GM23248 (cell line): Measurements from ENCODE around the gene SFT2D3. TPM values are rescaled to one million over a fixed set of nuclear protein-coding genes. Genes with fewer than 3 reads are reported as not detected.

Experiments used
- DNase-seq: peaks from one replicate; pipeline ENCODE4 v3.0.0-alpha.2; 2015
- H2AFZ ChIP-seq: fragments of 200-600 bp; sonication (generic); 2 replicates; pipeline ENCODE4 v1.6.1; 2016; ENCODE audit warnings: antibody characterized with exemption
- H3F3A ChIP-seq: fragments of 200-600 bp; sonication (generic); 2 replicates; pipeline ENCODE4 v1.6.1; 2016; ENCODE audit warnings: mild to moderate bottlenecking, antibody characterized with exemption, mixed run types; ENCODE audit not compliant: insufficient read depth
- H3K27ac ChIP-seq: fragments of 200-600 bp; sonication (generic); 2 replicates; pipeline ENCODE4 v1.5.1; 2016; ENCODE audit warnings: mild to moderate bottlenecking
- H3K27me3 ChIP-seq: fragments of 200-600 bp; sonication (generic); replicated peaks from 2 replicates; pipeline ENCODE4 v1.6.1; 2016; ENCODE audit warnings: mild to moderate bottlenecking; ENCODE audit not compliant: insufficient read depth
- H3K36me3 ChIP-seq: fragments of 200-600 bp; sonication (generic); 2 replicates; pipeline ENCODE4 v1.6.1; 2016; ENCODE audit warnings: low read depth, mild to moderate bottlenecking
- H3K4me1 ChIP-seq: fragments of 200-600 bp; sonication (generic); 2 replicates; pipeline ENCODE4 v1.6.1; 2016; ENCODE audit warnings: mild to moderate bottlenecking; ENCODE audit not compliant: insufficient read depth
- H3K4me2 ChIP-seq: fragments of 200-600 bp; sonication (generic); one replicate; pipeline ENCODE4 v1.6.1; 2016; ENCODE audit warnings: mild to moderate bottlenecking; ENCODE audit not compliant: unreplicated experiment
- H3K4me3 ChIP-seq: fragments of 200-600 bp; sonication (generic); 2 replicates; pipeline ENCODE4 v1.5.1; 2016; ENCODE audit warnings: mild to moderate bottlenecking
- H3K79me2 ChIP-seq: fragments of 200-600 bp; sonication (generic); 2 replicates; pipeline ENCODE4 v1.6.1; 2016; ENCODE audit warnings: mild to moderate bottlenecking; ENCODE audit not compliant: insufficient read depth
- H3K9ac ChIP-seq: fragments of 200-600 bp; sonication (generic); 2 replicates; pipeline ENCODE4 v1.6.1; 2016; ENCODE audit warnings: mild to moderate bottlenecking
- H3K9me2 ChIP-seq: fragments of 200-600 bp; sonication (generic); 2 replicates; pipeline ENCODE4 v1.6.1; 2016; ENCODE audit warnings: mixed run types, mild to moderate bottlenecking, moderate library complexity; ENCODE audit not compliant: insufficient read depth
- H3K9me3 ChIP-seq: fragments of 200-600 bp; sonication (generic); one replicate; pipeline ENCODE4 v1.6.1; 2017; ENCODE audit warnings: low read depth
- H4K20me1 ChIP-seq: fragments of 200-600 bp; sonication (generic); 2 replicates; pipeline ENCODE4 v1.6.0; 2016; ENCODE audit not compliant: insufficient read depth
- EZH2 ChIP-seq: fragments of 200-600 bp; sonication (generic); IDR thresholded peaks from 2 replicates; pipeline ENCODE4 v1.6.1; 2018; ENCODE audit warnings: antibody characterized with exemption, mild to moderate bottlenecking; ENCODE audit not compliant: insufficient read depth, poor library complexity, severe bottlenecking
- EZH2phosphoT487 ChIP-seq: fragments of 200-600 bp; sonication (generic); IDR thresholded peaks from 2 replicates; pipeline ENCODE4 v1.6.1; 2018; ENCODE audit warnings: antibody characterized with exemption, moderate library complexity, mild to moderate bottlenecking, low read depth; ENCODE audit not compliant: insufficient read depth
- WGBS, 2 experiments: methylation state at CpG; one replicate each; pipeline ENCODE4 v1.1.6; 2015 to 2017; ENCODE audit warnings: low lambda C conversion rate in 2 of 2, low coverage in 1 of 2; ENCODE audit errors: missing lambda C conversion rate in 2 of 2; 5-methylcytosine and 5-hydroxymethylcytosine counted together
- in situ Hi-C: fragments of 300-500 bp; cut with MboI; formaldehyde crosslinking; loops from 2 replicates; pipeline ENCODE4 v1.15.0; 2020
- polyA plus RNA-seq: library from polyadenylated mRNA; unstranded; fragments of >200 nt; fragmentation: Nextera tagmentation; extraction: Ambion mirVana; gene quantifications from 2 replicates; pipeline ENCODE4 v1.2.1, GENCODE V29; 2016
- total RNA-seq: library from RNA; depleted of rRNA; stranded (reverse); fragments of >200 nt; shearing (Covaris generic); gene quantifications from 2 replicates; pipeline ENCODE4 v1.2.3, GENCODE V29; 2014; rRNA removed

Gene SFT2D3, protein sequence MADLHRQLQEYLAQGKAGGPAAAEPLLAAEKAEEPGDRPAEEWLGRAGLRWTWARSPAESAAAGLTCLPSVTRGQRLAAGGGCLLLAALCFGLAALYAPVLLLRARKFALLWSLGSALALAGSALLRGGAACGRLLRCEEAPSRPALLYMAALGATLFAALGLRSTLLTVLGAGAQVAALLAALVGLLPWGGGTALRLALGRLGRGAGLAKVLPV
- total RNA-seq (5.7 and 9.4 TPM in 2 replicates), polyA plus RNA-seq (not detected in 2 replicates)

DNA sequence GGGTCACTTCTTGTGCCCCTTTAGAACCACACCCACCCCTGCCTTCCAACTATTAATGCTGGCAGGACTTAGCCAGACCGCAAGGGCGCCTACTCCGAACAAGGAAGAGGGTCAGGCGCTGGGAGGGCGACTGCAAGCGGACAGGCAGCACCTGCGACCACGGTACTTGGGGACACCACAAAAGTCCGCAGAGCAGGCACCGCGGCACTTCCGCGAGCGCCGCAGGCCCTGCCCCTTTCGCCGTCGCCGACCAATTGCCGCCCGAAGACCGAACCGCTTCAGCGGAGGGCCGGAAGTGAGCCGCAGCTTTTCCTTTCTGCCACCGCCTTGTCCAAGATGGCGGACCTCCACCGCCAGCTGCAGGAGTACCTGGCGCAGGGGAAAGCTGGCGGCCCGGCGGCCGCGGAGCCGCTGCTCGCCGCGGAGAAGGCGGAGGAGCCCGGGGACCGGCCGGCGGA, at the start of gene SFT2D3:
TSS of gene SFT2D3 (plus strand) at position 305 of the 458 bp plus-strand sequence. CDS start at position 337, 32 bp downstream.
- Histone ChIP-seq H4K20me1 (no peaks in the 10 kb centered on the region), H3K27me3 (no peaks in the 10 kb centered on the region), H3K27ac (peak within 1 kb of the TSS; percentile 91), H2AFZ (peak within 1 kb of the TSS; percentile 86), H3K9ac (peak within 1 kb of the TSS; percentile 85), H3K4me1 (peaks cover 36% of the 10 kb centered on the region), H3K9me2 (no peaks in the 10 kb centered on the region), H3K79me2 (peaks cover 26% of the 10 kb centered on the region), H3K4me2 (peak within 1 kb of the TSS; percentile 90), H3K36me3 (no peaks in the 10 kb centered on the region), H3F3A (peaks cover 31% of the 10 kb centered on the region), H3K4me3 (peak within 1 kb of the TSS; percentile 71), H3K9me3 (no peaks in the 10 kb centered on the region)
- WGBS, 2 experiments: 1 to 2% methylated on average over 38 to 44 of the region's 44 CpGs
- in situ Hi-C loops: no loop called here
- DNase-seq: peak; percentile 96
- no peak for TF ChIP-seq EZH2
- no peak for TF ChIP-seq EZH2phosphoT487

DNA sequence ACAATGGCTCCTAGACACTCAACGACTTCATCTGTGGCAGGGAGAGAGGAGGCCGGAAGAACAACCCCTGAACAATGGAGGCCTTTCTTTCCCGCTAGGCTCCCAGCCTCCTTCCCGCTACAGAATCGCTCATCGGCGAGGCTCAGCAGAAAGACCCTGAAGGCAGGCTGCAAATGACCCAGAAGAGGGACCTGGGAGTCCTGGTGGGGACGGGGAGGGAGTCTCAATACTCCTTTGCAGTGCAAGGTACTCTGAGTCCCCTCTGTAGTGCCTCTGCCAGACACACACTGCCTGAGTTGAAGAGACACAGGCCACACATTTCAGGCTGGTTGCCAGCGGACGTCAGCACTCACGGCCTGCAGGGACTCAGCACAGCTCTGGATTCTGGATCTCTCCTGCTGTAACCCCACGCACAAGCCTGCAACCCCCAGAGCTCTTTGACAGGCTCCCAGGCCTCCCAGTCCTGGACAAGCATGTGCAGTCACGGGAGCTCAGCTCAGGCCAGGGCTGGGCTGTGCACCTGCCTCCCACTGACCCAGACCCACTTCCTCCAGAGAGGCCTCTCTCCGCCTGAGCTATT, 49.2 kb upstream of the SFT2D3 start:
- no peak for TF ChIP-seq EZH2phosphoT487
- TF ChIP-seq EZH2: no peak
- 77 to 83% methylated on average over 13 to 14 of the region's 14 CpGs for WGBS, 2 experiments
- in situ Hi-C loops: no loop called here

DNA sequence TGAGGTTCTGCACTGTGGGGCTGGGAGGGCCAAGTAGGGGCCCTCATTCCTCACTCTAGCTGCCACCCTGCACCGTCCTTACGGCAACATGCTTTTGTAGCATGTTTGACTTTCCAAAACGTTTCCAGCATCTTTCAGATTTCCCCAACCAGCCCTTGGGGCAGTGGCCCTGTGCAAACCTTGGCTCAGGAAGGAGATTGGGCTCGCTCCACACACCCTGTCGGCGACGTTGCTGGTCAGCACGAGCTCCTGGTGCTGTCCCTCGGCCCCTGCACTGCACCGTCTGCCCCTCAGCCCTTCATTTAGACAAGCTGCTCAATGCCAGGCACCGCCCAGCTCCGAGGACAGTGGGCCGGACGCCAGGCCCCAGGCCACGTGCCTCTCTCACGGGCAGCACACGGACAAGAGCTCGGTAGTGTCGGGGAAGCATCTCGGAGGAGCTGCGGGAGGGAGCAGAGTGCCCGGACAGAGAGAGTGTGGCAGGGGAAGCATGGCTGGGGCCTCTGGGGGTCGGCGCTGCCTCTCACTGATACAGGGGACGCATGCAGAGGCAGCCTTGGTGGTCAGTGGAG, 48.4 kb upstream of the SFT2D3 start:
- Histone ChIP-seq H3K27me3 (no peaks in the 10 kb centered on the region), H3K4me3 (no peak overlapping the region), H3K9me2 (no peaks in the 10 kb centered on the region), H3K4me2 (no peak overlapping the region), H3K4me1 (no peaks in the 10 kb centered on the region), H3F3A (no peaks in the 10 kb centered on the region), H3K27ac (no peak overlapping the region), H4K20me1 (no peaks in the 10 kb centered on the region), H3K9ac (no peak overlapping the region), H3K79me2 (no peaks in the 10 kb centered on the region), H2AFZ (no peak overlapping the region), H3K36me3 (no peaks in the 10 kb centered on the region), H3K9me3 (no peaks in the 10 kb centered on the region)
- in situ Hi-C loops: no loop called here
- TF ChIP-seq EZH2phosphoT487 (no peak), EZH2 (no peak)
- DNase-seq: no peak
- 78 to 80% methylated on average over 25 of the region's 25 CpGs for WGBS, 2 experiments

More for the DNA sequence above, 49.2 kb upstream of the SFT2D3 start:
- no peak for DNase-seq
- Histone ChIP-seq H3K9ac (no peak overlapping the region), H3K4me3 (no peak overlapping the region), H3K27me3 (no peaks in the 10 kb centered on the region), H3K9me2 (no peaks in the 10 kb centered on the region), H3K4me2 (no peak overlapping the region), H3K79me2 (no peaks in the 10 kb centered on the region), H3K27ac (no peak overlapping the region), H3K9me3 (no peaks in the 10 kb centered on the region), H3K4me1 (peaks cover 2% of the 10 kb centered on the region), H2AFZ (no peak overlapping the region), H4K20me1 (no peaks in the 10 kb centered on the region), H3F3A (no peaks in the 10 kb centered on the region), H3K36me3 (no peaks in the 10 kb centered on the region)

DNA sequence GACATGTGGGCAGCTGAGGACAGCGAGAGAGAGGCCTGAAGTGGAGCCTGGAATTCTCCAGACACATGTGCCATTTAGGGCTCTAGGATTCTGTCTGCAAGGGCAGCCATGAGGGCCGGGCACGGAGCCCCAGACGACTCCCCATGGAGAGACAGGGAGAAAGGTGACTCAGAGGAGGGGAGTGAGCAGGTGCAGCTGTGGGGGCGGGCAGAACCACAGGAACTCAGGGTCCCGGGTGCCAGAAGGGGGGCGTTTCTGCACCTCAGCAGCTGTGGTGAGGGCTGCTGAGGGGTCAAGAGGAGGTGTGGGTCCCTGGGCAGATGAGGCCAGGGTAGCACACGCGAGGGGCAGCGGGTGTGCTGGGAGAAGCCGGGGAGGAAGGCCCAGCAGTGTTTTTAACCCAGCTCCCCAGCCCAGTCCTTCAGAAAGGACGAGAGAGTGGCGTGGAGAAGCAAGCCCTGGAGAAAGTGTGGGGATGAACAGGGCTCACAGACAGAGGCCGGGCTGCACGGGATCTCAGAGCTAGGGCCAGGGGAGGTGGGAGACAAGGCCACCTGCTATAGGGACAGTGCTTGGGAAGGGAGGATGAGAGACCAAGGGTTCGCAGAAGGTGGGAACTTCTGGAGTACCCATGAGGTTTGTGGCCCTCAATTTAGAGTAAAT, 47.7 kb upstream of the SFT2D3 start:
- no peak overlapping the region for H3K4me2 ChIP-seq
- H3K9me2 ChIP-seq: no peaks in the 10 kb centered on the region
- H3F3A ChIP-seq: no peaks in the 10 kb centered on the region
- H3K27ac ChIP-seq: no peak overlapping the region
- no peak for DNase-seq
- H3K27me3 ChIP-seq: no peaks in the 10 kb centered on the region
- no peak overlapping the region for H2AFZ ChIP-seq
- H3K79me2 ChIP-seq: no peaks in the 10 kb centered on the region
- H3K4me1 ChIP-seq: no peaks in the 10 kb centered on the region
- TF ChIP-seq EZH2phosphoT487 (no peak), EZH2 (no peak)
- no peak overlapping the region for H3K9ac ChIP-seq
- no peaks in the 10 kb centered on the region for H4K20me1 ChIP-seq
- no peaks in the 10 kb centered on the region for H3K36me3 ChIP-seq
- 79 to 83% methylated on average over 16 of the region's 16 CpGs for WGBS, 2 experiments
- no peaks in the 10 kb centered on the region for H3K9me3 ChIP-seq
- no peak overlapping the region for H3K4me3 ChIP-seq
- in situ Hi-C loops: no loop called here
